ENCODE data around the gene SPDL1. TPM values are rescaled to one million over a fixed set of nuclear protein-coding genes. Genes with fewer than 3 reads are reported as not detected.

Gene SPDL1
- total RNA-seq, 4 donors from 2014 or later: 0.78 to 4.6 (median 3.2) TPM

- in situ Hi-C loops (cut with MboI; ENCODE audit: low sequenced_read_pairs in 4 of 4) (no loop called here), intact Hi-C loops (cut with DNase I; ENCODE audit: low total_unique reads) (no loop called here)
- TF ChIP-seq POLR2A (IDR thresholded peaks at IDR 0.05): no peak
- TF ChIP-seq CTCF (IDR thresholded peaks at IDR 0.05 in 4 of 5, conservative IDR thresholded peaks at IDR 0.05 in 1 of 5): no peak
- Histone ChIP-seq H3K27me3 (no peaks in the 10 kb centered on the region), H3K4me3 (no peak overlapping the region), H3K4me1 (no peaks in the 10 kb centered on the region), H3K36me3 (no peaks in the 10 kb centered on the region), H3K9me3 (no peaks in the 10 kb centered on the region), H3K27ac (no peak overlapping the region)
- ATAC-seq (no peak), DNase-seq (no peak)
These were observed 46.4 kb downstream of the SPDL1 start for GRCh38 chr5:169629847-169630548.

- no peak for ATAC-seq
These were observed 47.8 kb downstream of the SPDL1 start for GRCh38 chr5:169631360-169631759.

GRCh38 chr5:169632946-169633345, 49.4 kb downstream of the SPDL1 start:
- TF ChIP-seq CTCF (IDR thresholded peaks at IDR 0.05 in 4 of 5, conservative IDR thresholded peaks at IDR 0.05 in 1 of 5): no peak
- no peak overlapping the region for H3K4me3 ChIP-seq
- ATAC-seq (no peak), DNase-seq (no peak)
- no peak overlapping the region for H3K27ac ChIP-seq
- no peaks in the 10 kb centered on the region for H3K4me1 ChIP-seq
- in situ Hi-C loops (cut with MboI; ENCODE audit: low sequenced_read_pairs in 4 of 4): no loop called here
- H3K36me3 ChIP-seq: no peaks in the 10 kb centered on the region
- intact Hi-C loops (cut with DNase I; ENCODE audit: low total_unique reads): no loop called here
- H3K9me3 ChIP-seq: no peaks in the 10 kb centered on the region
- H3K27me3 ChIP-seq: peaks cover 4 to 7% (median 6%) of the 10 kb centered on the region in 3 donors

More at GRCh38 chr5:169631360-169631759, 47.8 kb downstream of the SPDL1 start:
- no peak overlapping the region for H3K27ac ChIP-seq
- H3K4me1 ChIP-seq: no peaks in the 10 kb centered on the region
- H3K27me3 ChIP-seq: no peaks in the 10 kb centered on the region
- no peak overlapping the region for H3K4me3 ChIP-seq
- TF ChIP-seq POLR2A (IDR thresholded peaks at IDR 0.05): no peak
- no peak for TF ChIP-seq CTCF (IDR thresholded peaks at IDR 0.05 in 4 of 5, conservative IDR thresholded peaks at IDR 0.05 in 1 of 5)
- intact Hi-C loops (cut with DNase I; ENCODE audit: low total_unique reads) (no loop called here), in situ Hi-C loops (cut with MboI; ENCODE audit: low sequenced_read_pairs in 4 of 4) (no loop called here)
- H3K36me3 ChIP-seq: no peaks in the 10 kb centered on the region
- no peak for DNase-seq
- H3K9me3 ChIP-seq: no peaks in the 10 kb centered on the region

GRCh38 chr5:169634606-169635005, 51.0 kb downstream of the SPDL1 start:
- DNase-seq (no peak), ATAC-seq (no peak)
- Histone ChIP-seq H3K36me3 (no peaks in the 10 kb centered on the region), H3K9me3 (no peaks in the 10 kb centered on the region), H3K27ac (no peak overlapping the region), H3K4me1 (no peaks in the 10 kb centered on the region), H3K4me3 (no peak overlapping the region), H3K27me3 (peaks cover 4 to 7% (median 6%) of the 10 kb centered on the region in 3 donors)
- intact Hi-C loops (cut with DNase I; ENCODE audit: low total_unique reads) (no loop called here), in situ Hi-C loops (cut with MboI; ENCODE audit: low sequenced_read_pairs in 4 of 4) (no loop called here)
- TF ChIP-seq POLR2A (IDR thresholded peaks at IDR 0.05): no peak

GRCh38 chr5:169635936-169636335, 52.4 kb downstream of the SPDL1 start:
- Histone ChIP-seq H3K9me3 (no peaks in the 10 kb centered on the region), H3K27me3 (peaks cover 4 to 7% (median 6%) of the 10 kb centered on the region in 3 donors), H3K36me3 (no peaks in the 10 kb centered on the region), H3K27ac (no peak overlapping the region), H3K4me3 (no peak overlapping the region), H3K4me1 (no peaks in the 10 kb centered on the region)
- TF ChIP-seq POLR2A (IDR thresholded peaks at IDR 0.05) (no peak), CTCF (IDR thresholded peaks at IDR 0.05 in 4 of 5, conservative IDR thresholded peaks at IDR 0.05 in 1 of 5) (no peak)
- intact Hi-C loops (cut with DNase I; ENCODE audit: low total_unique reads) (no loop called here), in situ Hi-C loops (cut with MboI; ENCODE audit: low sequenced_read_pairs in 4 of 4) (no loop called here)
- ATAC-seq: no peak
- no peak for DNase-seq
